ENCODE data around the gene SERINC5. TPM values are rescaled to one million over a fixed set of nuclear protein-coding genes. Genes with fewer than 3 reads are reported as not detected.
"Not testable (repeated sequence)": the region's sequence is repeated elsewhere in the genome, so short reads cannot be mapped to it uniquely, and the experiment has no call there.

SERINC5 gene
- total and polyA plus RNA-seq, 3 donors from 2014 or later = 62.3 to 217 (median 158) TPM

- TF ChIP-seq CTCF (IDR thresholded peaks at IDR 0.05) (no peak), POLR2A (IDR thresholded peaks at IDR 0.05) (no peak)
- Histone ChIP-seq H3K4me1 (no peaks in the 10 kb centered on the region), H3K9me3 (no peaks in the 10 kb centered on the region), H3K36me3 (ENCODE audit: low read depth, missing control alignments) (no peaks in the 10 kb centered on the region), H3K27ac (peak overlapping the region in 1 of 2 donors; percentile 16), H3K4me3 (no peak overlapping the region), H3K27me3 (no peaks in the 10 kb centered on the region)
- DNase-seq = peak; percentile 53
- intact Hi-C loops (cut with DNase I; ENCODE audit: low total_unique reads) = no loop called here
- 76 to 85% methylated on average over 4 of the region's 4 CpGs for WGBS, 2 donors
Observed at GRCh38 chr5:80154749-80155148, 101.1 kb downstream of the SERINC5 start.

- WGBS, 2 donors = 88 to 92% methylated on average over 8 of the region's 8 CpGs
- H3K36me3 ChIP-seq (ENCODE audit: low read depth, missing control alignments); H3K4me3 ChIP-seq; intact Hi-C loops (cut with DNase I; ENCODE audit: low total_unique reads); H3K4me1 ChIP-seq; DNase-seq; H3K27me3 ChIP-seq; H3K27ac ChIP-seq; H3K9me3 ChIP-seq: not testable (repeated sequence)
Observed at GRCh38 chr5:80154289-80154688, 101.6 kb downstream of the SERINC5 start.

- peaks cover 8% of the 10 kb centered on the region for H3K4me1 ChIP-seq
- TF ChIP-seq POLR2A (IDR thresholded peaks at IDR 0.05) (no peak), CTCF (IDR thresholded peaks at IDR 0.05) (no peak)
- H3K4me3 ChIP-seq = no peak overlapping the region
- no peaks in the 10 kb centered on the region for H3K27me3 ChIP-seq
- H3K36me3 ChIP-seq (ENCODE audit: low read depth, missing control alignments) = no peaks in the 10 kb centered on the region
- WGBS, 2 donors = 63 to 75% methylated on average over 8 of the region's 8 CpGs
- DNase-seq = no peak
- no peaks in the 10 kb centered on the region for H3K9me3 ChIP-seq
- H3K27ac ChIP-seq = no peak overlapping the region
- intact Hi-C loops (cut with DNase I; ENCODE audit: low total_unique reads) = no loop called here
Observed at GRCh38 chr5:80153586-80154126, 102.2 kb downstream of the SERINC5 start.

GRCh38 chr5:80152778-80153177 lies 103.1 kb downstream of the SERINC5 start:
- DNase-seq = no peak
- Histone ChIP-seq H3K9me3 (no peaks in the 10 kb centered on the region), H3K27ac (no peak overlapping the region), H3K36me3 (ENCODE audit: low read depth, missing control alignments) (no peaks in the 10 kb centered on the region), H3K27me3 (no peaks in the 10 kb centered on the region), H3K4me3 (no peak overlapping the region), H3K4me1 (peaks cover 8% of the 10 kb centered on the region)
- no peak for TF ChIP-seq POLR2A (IDR thresholded peaks at IDR 0.05)
- no peak for TF ChIP-seq CTCF (IDR thresholded peaks at IDR 0.05)
- WGBS, 2 donors = 91 to 98% methylated on average over 5 of the region's 5 CpGs
- intact Hi-C loops (cut with DNase I; ENCODE audit: low total_unique reads) = no loop called here

- Histone ChIP-seq H3K9me3 (no peaks in the 10 kb centered on the region), H3K4me3 (no peak overlapping the region), H3K36me3 (ENCODE audit: low read depth, missing control alignments) (no peaks in the 10 kb centered on the region), H3K27ac (no peak overlapping the region), H3K4me1 (peaks cover 8% of the 10 kb centered on the region), H3K27me3 (no peaks in the 10 kb centered on the region)
- intact Hi-C loops (cut with DNase I; ENCODE audit: low total_unique reads) = no loop called here
- WGBS, 2 donors = 86 to 90% methylated on average over 6 of the region's 6 CpGs
- DNase-seq = no peak
- TF ChIP-seq CTCF (IDR thresholded peaks at IDR 0.05) = no peak
- no peak for TF ChIP-seq POLR2A (IDR thresholded peaks at IDR 0.05)
Observed at GRCh38 chr5:80151890-80152289, 104.0 kb downstream of the SERINC5 start.

Measured in testis (tissue), 3 donors.